ENCODE data around the gene CLOCK.

GRCh38 chr4:55466001-55466400 lies 80.7 kb downstream of the CLOCK start:
- TF ChIP-seq, protein P1, sequence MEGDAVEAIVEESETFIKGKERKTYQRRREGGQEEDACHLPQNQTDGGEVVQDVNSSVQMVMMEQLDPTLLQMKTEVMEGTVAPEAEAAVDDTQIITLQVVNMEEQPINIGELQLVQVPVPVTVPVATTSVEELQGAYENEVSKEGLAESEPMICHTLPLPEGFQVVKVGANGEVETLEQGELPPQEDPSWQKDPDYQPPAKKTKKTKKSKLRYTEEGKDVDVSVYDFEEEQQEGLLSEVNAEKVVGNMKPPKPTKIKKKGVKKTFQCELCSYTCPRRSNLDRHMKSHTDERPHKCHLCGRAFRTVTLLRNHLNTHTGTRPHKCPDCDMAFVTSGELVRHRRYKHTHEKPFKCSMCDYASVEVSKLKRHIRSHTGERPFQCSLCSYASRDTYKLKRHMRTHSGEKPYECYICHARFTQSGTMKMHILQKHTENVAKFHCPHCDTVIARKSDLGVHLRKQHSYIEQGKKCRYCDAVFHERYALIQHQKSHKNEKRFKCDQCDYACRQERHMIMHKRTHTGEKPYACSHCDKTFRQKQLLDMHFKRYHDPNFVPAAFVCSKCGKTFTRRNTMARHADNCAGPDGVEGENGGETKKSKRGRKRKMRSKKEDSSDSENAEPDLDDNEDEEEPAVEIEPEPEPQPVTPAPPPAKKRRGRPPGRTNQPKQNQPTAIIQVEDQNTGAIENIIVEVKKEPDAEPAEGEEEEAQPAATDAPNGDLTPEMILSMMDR (IDR thresholded peaks at IDR 0.05; ENCODE audit: poor library complexity): no peak
- no peak for TF ChIP-seq EZH2phosphoT487 (IDR thresholded peaks at IDR 0.05; ENCODE audit: low read depth, severe bottlenecking, unreplicated experiment)
